GM21786 (cell line): ENCODE measurements around the gene MBNL3.
A peak's percentile ranks its signal among the peaks of the same experiment; 100 is the strongest.
"Not testable (repeated sequence)": the region's sequence is repeated elsewhere in the genome, so short reads cannot be mapped to it uniquely, and the experiment has no call there.

Experiments
- ATAC-seq: cut with Tn5 transposase; IDR thresholded peaks from one replicate; pipeline ENCODE4 v1.9.1; 2021; ENCODE audit not compliant: unreplicated experiment

The MBNL3 gene

DNA sequence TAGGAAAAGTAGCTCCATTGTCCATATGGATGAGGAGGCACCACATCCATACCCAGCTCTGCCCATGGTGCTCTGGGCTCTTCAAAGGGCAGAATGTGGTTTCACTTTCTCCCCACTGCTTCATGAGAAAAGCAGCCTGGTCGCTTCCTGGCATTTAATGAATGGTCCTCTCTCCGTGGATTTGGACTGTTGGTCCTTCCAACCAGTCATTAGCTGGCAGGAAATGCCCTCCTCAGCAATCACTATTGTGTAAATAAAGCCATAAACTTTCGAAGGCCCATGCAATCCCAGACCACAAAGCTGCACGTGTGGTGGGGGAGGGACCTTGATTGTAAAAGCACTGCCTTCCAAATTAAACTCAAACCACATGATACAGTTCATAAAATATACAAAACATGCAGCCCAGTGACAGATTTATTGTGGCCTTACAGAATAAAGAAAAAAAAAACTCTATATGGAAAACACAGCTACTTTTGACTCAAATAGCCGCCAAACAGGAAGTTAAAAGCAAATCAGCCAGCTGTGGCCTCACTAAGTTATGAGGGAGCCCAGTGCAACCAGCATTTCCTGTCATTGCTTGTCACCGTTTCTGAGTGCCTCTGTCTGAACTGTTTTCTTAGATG is 8.1 kb downstream of the MBNL3 start:
- peak; percentile 87 for ATAC-seq

DNA sequence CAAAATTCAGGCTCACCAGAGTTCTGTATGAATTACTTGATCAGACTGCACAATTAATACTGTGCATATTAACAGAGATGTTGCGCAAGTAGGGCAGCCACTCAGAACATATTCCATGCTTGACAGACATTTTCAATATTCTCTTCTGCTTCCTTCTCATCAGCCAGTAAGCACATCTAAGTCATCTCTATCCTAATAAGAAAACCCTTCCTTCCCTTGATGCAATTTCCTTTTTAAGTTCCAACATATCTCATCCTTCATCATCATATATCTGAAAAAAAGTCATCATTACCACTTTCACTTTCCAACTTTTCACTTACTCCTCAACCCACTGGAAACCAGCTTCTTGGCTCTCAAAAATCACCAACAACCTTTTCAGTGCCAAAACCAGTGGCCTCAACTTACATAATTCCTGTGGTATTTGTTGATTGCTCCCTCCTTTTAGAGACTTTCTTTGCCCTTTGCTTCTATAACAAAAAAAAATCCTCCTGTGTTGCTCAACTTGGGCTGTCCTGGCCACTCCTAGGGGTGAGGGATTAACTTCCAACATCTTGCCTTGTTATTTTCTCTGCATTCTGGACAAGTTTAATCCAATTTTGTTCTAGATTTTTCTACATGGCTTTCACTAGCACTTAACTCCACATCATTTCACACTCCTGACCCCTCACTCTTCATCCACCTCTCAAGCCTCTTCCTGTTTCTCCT is 14.1 kb downstream of the MBNL3 start:
- ATAC-seq = no peak

DNA sequence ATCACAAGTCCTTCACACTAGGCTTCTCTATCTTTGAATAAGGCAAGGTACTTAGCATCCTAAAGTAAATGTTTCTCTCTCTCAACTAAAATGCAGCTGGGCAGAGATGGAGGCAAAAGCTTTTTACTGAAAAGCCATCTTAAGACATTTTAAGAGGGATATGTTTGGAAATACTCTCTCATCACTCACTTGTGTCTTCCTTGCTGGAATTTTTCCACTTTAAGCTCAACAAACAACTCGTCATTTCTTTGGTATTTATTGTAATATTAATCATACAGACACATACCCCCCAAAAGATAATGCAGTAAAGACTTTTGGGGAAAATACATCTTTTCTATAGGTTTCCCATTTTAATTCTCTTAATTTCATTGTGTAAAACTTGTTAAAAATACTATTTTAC is 16.4 kb downstream of the MBNL3 start:
- no peak for ATAC-seq

DNA sequence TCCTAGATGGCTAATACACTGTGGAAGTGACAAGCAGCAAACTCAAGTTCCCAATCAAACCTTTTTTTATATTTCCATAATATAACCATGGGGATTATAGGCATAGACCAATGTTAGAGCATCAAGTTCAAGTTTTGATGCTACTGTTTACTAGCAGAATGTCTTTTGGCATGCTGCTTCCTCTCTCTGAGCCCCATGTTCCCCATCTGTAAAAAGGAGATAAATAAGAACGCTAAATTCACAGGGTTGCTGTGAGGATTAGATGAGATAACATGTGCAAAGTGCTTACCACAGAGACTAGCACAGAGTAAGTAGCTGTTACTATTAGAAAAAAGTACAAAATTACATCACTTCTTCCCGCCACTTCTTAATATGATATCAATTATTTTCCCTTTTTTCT is 18.0 kb downstream of the MBNL3 start:
- no peak for ATAC-seq

DNA sequence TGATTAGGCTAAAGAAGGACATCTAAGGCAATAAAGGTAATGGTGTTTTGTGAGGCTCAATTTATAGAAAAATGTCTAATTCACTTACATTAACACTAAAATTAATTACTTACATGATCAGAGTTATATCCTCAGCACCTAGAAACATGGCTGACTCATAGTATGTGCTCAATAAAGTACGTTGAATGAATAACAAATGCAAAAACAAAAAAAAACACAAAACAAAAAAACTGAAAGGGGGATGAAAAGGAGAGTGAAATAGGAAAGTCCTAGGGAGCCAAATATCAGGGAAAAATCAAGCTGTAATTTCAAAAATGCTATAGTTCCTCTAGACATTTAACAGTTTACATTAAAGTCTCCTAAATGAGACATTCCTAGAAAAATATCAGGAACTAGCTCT is 18.7 kb downstream of the MBNL3 start:
- ATAC-seq = no peak

DNA sequence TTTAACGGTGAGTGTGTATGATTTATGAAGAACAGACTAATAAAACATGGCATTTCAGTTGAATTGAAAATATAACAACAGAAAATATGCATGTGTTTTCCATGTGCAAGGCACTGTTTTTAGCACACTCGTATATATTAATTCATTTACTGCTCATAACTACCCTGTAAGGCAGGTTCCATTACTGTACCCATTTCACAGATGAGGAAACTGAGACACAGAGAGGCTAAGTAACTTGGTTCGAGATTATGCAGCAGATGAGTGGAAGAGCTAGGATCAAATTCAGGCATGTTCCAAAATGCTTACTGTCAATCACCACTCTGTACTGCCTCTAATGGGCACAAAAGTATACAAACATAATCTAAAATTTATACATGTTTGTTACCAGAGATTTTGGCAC is 20.4 kb downstream of the MBNL3 start:
- no peak for ATAC-seq

DNA sequence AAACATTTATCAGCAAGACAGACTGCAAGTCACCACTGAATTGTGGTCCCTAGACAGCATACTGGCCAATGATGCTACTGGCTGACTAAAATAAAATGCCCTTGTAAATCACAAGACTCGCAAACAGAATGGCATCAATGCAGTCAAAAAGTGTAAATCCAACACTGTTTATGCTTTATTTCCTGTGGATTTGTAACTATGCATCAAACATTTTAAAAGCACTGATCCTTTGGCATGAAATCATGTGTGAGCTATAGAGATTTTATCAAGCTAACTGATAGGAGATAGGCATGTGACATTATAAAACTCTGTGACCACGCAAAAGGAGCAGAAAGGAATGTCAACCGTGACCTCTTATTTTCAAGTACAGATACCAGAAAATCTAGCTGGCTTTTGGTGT is 20.8 kb downstream of the MBNL3 start:
- ATAC-seq = no peak

DNA sequence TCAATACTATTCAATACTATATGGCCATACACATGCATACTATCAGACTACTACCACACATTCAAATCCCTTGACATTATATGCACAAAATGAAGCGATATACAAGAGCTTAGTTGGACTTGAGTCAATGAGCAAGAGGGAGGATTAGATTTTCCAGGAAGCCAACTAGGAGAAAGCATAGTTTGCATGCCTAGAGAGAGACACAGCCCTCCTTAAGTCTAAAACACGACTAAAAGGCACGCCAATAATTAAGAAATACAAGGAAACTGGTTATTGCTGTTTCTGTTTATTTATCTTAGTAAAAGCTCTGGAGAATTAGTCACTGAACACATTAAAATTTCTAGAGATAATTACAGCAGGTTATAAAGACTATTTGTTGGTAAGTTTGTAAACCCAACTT is 21.8 kb downstream of the MBNL3 start:
- ATAC-seq = no peak

DNA sequence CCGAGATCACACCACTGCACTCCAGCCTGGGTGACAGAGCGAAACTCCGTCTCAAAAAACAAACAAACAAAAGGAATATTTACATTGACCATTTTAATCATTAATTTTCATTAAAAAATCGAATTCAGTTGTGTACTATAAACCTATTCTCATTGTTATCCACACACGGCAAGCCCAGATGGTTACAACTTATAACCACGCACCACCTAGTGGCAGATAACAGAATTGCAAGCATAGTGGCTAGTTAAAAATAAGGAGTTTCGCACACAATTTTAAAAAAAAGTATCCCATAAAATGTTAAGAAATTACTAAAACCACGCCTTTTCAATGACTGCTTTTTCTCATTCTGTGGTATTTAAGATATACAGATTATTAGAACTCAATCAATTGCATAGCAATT is 25.4 kb downstream of the MBNL3 start:
- no peak for ATAC-seq

DNA sequence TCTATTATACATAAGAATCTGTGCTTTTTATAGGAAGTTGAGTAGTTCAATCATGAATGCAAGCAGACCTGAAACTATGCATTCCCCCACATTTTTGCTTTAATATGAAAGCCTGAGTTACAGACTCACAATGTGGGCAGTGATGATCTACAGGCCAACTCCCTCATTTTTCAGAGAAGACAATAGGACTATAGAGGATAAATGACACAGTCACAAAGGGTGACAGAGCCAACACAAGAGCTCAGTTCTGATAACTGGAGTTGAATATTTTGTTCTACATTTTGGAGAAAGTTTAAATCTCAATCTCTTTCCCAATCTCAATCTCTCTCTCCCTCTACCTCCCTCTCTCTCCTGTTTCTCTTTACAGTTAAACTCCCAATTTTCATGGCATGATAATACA is 27.0 kb downstream of the MBNL3 start:
- ATAC-seq = no peak

DNA sequence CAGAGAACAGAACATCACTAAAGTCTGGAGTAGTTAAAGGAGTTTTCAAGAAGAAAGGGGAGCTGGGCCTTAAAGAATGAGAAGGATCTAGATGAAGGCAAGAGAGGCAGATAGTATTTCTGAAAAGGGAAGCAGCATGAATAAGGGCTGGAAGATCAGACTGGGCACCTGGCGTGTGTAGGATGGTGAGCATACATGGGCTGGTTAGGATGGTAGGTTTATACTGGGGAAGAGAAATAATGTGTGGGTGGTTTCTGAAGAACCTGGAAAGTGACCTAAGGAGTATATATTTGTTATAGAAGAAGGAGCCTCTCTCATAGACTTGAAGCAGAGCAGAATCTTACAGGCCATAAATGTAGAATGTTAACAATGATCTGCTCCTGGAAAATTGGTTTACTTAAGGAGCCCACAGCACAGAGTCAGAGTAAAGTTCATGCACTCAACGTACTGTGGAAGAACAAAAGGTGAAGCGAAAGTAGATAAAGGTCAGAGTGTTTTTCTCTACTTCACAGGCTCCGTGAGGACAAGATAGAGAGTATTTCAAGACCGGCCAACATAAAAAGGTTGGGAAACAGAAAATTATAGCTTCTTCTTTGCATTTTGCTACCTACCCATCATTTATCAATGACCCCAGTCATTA is 35.8 kb downstream of the MBNL3 start:
- no peak for ATAC-seq

DNA sequence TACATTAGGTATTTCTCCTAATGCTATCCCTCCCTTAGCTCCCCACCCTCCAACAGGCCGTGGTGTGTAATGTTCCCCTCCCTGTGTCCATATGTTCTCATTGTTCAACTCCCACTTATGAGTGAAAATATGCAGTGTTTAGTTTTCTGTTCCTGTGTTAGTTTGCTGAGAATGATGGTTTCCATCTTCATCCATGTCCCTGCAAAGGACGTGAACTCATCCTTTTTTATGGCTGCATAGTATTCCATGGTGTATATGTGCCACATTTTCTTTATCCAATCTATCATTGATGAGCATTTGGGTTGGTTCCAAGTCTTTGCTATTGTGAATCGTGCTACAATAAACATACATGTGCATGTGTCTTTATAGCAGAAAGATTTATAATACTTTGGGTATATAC is 42.9 kb downstream of the MBNL3 start:
- ATAC-seq = not testable (repeated sequence)

DNA sequence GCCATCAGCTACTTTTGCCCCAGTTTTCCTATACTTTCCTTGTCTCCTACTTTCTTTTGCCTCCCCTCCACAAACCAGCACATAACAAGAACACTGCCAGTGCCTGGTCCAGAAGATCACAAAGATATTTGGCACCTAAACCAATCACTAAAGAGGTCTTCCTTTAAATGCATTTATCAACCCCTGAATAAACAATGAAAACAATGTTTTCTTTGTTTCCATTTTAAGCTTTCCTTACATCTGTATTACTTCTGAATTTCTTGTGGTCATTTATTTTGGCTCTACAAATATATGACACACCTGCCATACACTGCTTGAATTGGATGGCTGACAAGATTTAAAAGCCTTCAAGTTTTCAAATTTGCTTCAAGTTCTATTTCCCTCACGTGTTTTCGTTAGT is 43.9 kb downstream of the MBNL3 start:
- no peak for ATAC-seq

DNA sequence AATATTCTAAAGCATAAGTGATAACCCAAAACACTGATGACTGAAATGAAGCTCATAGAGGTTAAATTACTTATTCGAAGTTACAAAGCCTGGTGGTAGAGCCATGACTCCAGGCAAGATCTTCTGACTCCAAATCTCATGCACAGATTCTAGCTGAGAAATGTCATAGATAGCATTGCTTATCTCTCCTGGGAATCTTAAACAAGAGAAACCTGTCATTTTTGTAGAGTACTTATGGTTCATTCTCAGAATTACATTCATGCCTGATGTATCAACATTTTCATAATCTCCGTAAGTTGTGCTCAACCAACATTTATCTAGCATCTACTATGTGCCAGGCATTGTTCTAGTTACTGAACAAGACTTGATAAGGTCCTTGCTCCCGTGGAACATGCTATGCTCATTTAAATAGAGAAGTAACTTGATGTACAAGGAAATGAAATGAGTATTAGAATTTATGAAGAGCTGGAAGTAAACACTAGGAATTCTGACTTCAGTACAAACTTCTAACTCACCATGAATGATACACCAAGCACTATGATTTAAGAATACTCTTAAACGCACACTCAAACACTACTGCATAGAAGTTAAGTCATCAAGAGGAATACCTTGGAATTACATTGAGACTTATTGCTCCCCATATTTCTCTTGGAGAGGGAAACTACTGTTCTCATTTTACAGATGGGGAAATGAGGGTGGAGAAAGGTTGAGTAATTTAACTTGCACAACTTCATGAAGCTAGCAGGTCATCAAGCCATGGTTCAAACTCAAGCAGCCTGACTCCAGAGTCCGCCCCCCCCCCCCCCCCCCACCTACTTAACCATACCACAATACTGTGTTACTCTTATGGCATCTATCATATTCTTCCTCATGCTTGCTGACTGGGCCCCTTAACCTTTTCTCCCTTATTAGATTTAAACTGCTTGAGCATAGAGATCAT is 45.4 kb downstream of the MBNL3 start:
- ATAC-seq = no peak

DNA sequence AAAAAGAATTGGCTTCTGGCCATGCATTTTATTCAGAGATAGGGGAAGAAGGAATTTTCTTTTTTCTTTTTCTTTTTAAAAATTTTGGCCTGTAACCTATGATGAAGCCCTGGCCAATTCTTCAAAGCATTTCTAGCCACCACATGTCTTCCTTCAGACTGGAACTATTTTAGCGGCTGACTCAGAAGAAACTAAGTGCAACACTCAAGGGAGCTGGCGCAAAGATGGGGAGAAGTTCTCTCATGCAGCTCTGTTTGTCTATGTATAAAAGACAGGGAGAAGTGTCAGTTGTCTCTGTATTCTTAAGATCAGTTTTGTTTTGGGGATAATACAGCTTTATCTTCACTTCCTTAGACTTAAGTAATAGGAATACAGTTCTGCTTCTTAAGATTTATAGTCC is 46.1 kb downstream of the MBNL3 start:
- ATAC-seq = no peak

DNA sequence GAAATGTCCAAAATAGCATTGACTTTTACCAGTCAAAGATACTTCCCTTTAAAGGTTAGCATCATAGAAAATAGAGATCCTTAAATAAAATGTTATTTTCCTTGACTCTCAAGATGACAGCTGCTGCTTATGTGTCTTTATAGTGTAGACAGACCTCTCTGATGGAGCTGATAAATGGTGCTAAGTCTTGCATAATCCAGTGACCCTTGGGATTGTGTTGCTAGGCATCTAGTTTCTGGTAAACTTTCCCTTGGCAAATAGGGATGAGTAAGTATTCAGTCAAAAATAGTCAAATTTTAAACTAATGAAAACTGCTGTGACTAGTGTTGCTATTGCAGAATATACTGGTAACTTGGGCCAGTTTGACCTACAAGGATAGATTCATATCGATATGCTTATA is 53.6 kb downstream of the MBNL3 start:
- no peak for ATAC-seq

DNA sequence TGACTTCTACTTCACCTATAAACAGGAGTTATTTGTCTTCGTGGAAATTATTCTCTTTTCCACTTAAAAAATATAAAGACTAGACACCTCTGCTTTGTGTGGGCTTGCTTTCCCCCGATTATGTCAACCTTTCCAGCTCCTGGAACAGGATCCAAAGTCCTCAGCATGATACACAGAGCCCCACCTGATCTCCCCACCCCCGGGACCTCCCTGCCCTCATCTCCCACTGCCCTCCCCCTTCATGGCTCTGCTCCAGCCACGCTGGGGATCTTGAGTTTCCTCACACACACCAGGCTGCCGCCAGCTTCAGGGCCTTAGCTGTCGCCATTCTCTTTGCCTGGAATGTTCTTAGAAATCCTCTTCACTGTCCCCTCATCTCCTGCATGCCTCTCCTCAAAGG is 55.3 kb downstream of the MBNL3 start:
- no peak for ATAC-seq

DNA sequence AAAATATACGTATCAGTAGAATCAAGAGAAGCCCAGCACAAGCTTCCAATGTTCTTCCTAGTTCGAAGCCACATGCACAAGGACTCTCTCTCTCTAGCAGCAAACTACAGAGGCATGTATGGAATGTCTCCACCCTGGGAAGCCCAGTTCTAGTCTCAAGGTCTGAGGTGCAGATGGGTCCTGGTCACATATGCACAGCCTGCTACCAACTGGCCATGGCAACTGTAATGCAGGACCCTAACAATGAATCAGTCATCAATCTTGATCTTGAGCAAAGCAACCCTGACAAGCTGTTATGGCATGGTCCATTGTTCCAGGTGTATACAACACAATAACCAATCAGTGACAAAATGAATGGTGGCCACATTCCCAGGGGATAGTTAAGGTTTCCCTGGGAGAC is 55.8 kb downstream of the MBNL3 start:
- ATAC-seq = no peak

DNA sequence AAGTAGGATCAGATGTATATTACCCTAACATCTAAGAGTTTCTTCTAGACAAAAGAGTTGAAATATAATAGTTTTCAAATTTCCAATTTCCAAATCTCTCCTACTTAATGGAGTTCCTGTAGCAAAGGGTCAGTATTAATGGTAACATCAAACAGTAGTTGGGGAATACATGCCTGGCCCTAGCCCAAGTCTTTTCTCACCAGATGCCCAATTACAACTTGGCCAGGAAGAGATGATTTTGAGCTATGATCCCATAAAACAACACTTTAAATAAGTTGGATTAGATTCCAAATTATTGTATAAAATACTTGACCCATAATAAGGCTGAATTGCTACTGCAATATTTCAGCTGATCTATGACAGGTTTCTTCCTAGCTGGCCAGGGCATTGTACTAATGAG is 59.9 kb downstream of the MBNL3 start:
- ATAC-seq = no peak

DNA sequence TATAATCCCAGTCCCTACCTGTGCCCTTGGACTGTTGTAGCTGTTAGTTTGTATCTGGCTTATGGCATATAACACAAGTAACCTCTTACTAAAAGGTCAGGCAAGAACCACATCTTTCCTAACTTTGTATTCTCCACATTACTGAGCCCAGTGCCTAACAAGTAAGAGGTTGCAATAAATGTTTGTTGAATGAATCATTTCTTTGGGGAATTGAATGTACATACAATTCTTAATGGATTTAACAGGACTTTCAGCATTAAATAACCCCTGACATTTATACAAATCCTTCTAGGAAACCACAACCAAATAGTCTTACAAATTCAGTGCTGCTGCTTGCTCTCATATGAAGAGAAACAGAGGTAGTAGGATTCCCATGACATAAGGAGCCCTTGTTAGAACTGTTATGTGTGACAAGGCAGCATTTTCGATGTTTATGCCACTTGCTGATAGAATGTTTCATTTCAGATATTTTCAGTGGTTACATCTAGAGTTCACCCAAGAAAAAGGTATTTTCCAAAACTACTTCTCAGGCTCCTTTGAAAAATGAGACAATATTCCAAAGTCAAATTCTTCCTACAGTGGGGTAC is 62.0 kb downstream of the MBNL3 start:
- no peak for ATAC-seq

DNA sequence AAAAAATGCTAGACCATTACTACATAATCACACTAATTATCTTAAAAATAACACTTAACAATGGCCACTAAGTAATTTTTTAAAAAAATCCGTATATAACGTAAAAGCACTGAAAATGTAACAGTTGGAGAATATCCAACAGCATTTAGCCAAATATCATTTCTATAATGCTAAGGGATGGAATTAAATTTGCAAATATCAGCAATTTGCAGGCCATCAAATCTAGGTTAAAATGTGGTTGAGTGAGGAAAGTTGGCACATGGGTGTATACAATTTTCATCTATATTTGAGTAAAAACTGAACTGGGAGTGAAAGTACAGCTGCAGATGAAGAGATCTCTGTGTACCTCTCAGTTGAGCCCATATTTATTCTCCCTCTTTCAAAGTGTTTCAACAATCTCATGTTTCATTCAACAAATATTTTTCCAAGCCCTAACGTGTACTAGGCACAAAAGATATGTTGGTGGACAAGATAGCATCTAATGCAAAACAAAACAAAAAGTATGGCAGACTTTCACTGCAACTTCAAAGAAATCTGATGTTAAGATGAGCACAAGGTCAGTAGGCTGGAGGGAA is 63.0 kb downstream of the MBNL3 start:
- no peak for ATAC-seq
